PFSK-1 (cell line): Measurements from ENCODE around the gene TMEM131.

Experiments
- FOXP2 ChIP-seq: optimal IDR thresholded peaks from 2 replicates; pipeline ENCODE3; 2011; ENCODE audit warnings: borderline replicate concordance, control low read depth, inconsistent platforms; ENCODE audit not compliant: insufficient read depth; ENCODE audit errors: extremely low read length, extremely low read depth
- POLR2AphosphoS5 ChIP-seq: IDR thresholded peaks from 2 replicates; pipeline ENCODE4 v1.6.1; 2012; ENCODE audit warnings: low read depth, mild to moderate bottlenecking, control low read depth, low read length, moderate library complexity
- REST ChIP-seq, 2 experiments: IDR thresholded peaks; 2 replicates each; pipeline versions ENCODE4 v1.6.1 to v1.8.0; 2011 to 2012; ENCODE audit warnings: low read depth in 2 of 2, low read length in 2 of 2, control low read depth in 1 of 2, inconsistent platforms in 1 of 2, mild to moderate bottlenecking in 1 of 2, moderate library complexity in 1 of 2; ENCODE audit not compliant: insufficient read depth in 1 of 2
- SIN3A ChIP-seq: IDR thresholded peaks from 2 replicates; pipeline ENCODE4 v1.6.1; 2012; ENCODE audit warnings: mild to moderate bottlenecking, low read length, moderate library complexity, borderline replicate concordance; ENCODE audit not compliant: insufficient read depth
- TAF1 ChIP-seq: IDR thresholded peaks from 2 replicates; pipeline ENCODE4 v1.6.1; 2012; ENCODE audit warnings: low read length, control low read depth, borderline replicate concordance; ENCODE audit not compliant: insufficient read depth

The TMEM131 gene

GRCh38 chr2:97868986-97869721 is 126.6 kb downstream of the TMEM131 start:
- TF ChIP-seq SIN3A (peak; percentile 84; the same call in 1 of the 2 replicates), FOXP2 (peak; percentile 83), TAF1 (no peak), POLR2AphosphoS5 (peak; percentile 56), REST (IDR thresholded peaks at IDR 0.05; ENCODE audit: insufficient read depth in 1 of 2, low read depth in 2 of 2, low read length in 2 of 2) (0 out of 4 replicates have a peak, but pooled peaks of 1 of the 2 experiments have one; percentile 61)

GRCh38 chr2:97863829-97864228 is 131.9 kb downstream of the TMEM131 start:
- TF ChIP-seq POLR2AphosphoS5 (no peak), SIN3A (no peak)

- TF ChIP-seq TAF1 (no peak), SIN3A (no peak), REST (IDR thresholded peaks at IDR 0.05; ENCODE audit: insufficient read depth in 1 of 2, low read depth in 2 of 2, low read length in 2 of 2) (no peak)
Measured at GRCh38 chr2:97861177-97861576, 134.6 kb downstream of the TMEM131 start.

- TF ChIP-seq REST (IDR thresholded peaks at IDR 0.05; ENCODE audit: insufficient read depth in 1 of 2, low read depth in 2 of 2, low read length in 2 of 2) = no peak
- no peak for TF ChIP-seq SIN3A
- no peak for TF ChIP-seq TAF1
- TF ChIP-seq POLR2AphosphoS5 = no peak
Measured at GRCh38 chr2:97858442-97858841, 137.3 kb downstream of the TMEM131 start.

- TF ChIP-seq TAF1 (no peak), REST (IDR thresholded peaks at IDR 0.05; ENCODE audit: insufficient read depth in 1 of 2, low read depth in 2 of 2, low read length in 2 of 2) (no peak), FOXP2 (no peak), SIN3A (no peak), POLR2AphosphoS5 (no peak)
Measured at GRCh38 chr2:97857553-97857952, 138.2 kb downstream of the TMEM131 start.
